Tibial nerve (tissue), 3 donors: Measurements from ENCODE around the gene ABRACL.

Experiments used
- CTCF ChIP-seq, 5 experiments: fragments of 200-600 bp in 3 of 5; fragments of 450-650 bp in 2 of 5; sonication (generic) in 3 of 5; IDR thresholded peaks; one replicate each; pipeline ENCODE4 v1.5.1; 2016 to 2019; ENCODE audit warnings: antibody characterized with exemption in 5 of 5, mild to moderate bottlenecking in 3 of 5, moderate library complexity in 2 of 5
- POLR2A ChIP-seq, 2 donors: fragments of 450-650 bp; IDR thresholded peaks; one replicate each; pipeline ENCODE4 v1.6.1; 2017; ENCODE audit warnings: antibody characterized with exemption in 2 of 2, mild to moderate bottlenecking in 2 of 2, moderate library complexity in 2 of 2

GRCh38 chr6:139029470-139030227 lies 1.1 kb downstream of the ABRACL start:
- TF ChIP-seq CTCF (IDR thresholded peaks at IDR 0.05) (no peak), POLR2A (IDR thresholded peaks at IDR 0.05) (no peak)
